Fibroblast of lung (primary cell): ENCODE results near the gene TMEM43.

Source experiments
- CTCF ChIP-seq, 2 donors: IDR thresholded peaks in 1 of 2; conservative IDR thresholded peaks in 1 of 2; 1 replicate in 1 of 2; 2 replicates in 1 of 2; pipeline ENCODE4 v1.5.1; 2011 to 2012; ENCODE audit warnings: low read length in 2 of 2, control low read depth in 1 of 2, inconsistent platforms in 1 of 2, low read depth in 1 of 2, mild to moderate bottlenecking in 1 of 2
- EZH2 ChIP-seq: IDR thresholded peaks from 2 replicates; pipeline ENCODE4 v1.5.1; 2012; ENCODE audit warnings: low read length, control low read depth, mild to moderate bottlenecking; ENCODE audit errors: missing control alignments

DNA sequence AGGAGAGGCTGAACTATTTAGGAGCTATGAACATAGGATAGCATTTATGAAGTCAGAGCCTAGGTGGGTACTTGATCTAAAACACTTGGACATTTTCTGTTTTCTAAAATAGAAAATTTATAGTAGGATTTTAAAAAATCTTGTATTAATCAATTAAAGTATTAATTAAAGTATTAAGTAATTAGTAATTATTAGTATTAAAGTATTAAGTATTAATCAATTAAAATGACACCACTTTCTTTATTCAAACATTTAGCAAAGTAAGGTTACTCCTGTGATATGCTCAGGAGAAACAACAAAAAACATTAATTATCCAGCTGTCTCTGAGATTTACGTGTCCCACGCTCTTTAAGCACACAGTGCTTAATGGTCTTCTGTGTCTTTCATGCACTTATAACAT, 32.4 kb upstream of the TMEM43 start:
- TF ChIP-seq CTCF (conservative IDR thresholded peaks at IDR 0.05 in 1 of 2, IDR thresholded peaks at IDR 0.05 in 1 of 2; ENCODE audit: low read depth in 1 of 2, low read length in 2 of 2) (no peak), EZH2 (no peak)
